ENCODE data around the gene RPL29.

The RPL29 gene

DNA sequence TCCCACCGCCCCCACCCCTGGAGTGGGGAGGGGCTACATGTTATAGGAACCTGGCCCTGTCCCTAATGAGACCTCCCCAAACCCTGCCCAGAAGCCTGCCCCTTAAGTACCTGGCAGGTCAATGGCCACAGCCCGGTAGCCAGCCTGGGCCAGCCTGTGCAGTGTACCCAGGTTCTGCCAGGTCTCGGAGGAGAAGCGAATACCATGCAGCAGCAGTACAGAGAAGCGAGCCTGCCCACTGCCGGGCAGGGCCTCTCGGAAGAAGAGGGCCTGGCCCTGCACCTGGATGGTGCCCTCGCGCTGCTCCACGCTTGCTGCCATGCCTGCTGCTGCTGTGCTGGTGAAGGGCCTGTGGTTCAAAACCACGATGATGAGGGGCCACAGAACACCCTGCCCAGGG is 24.3 kb downstream of the RPL29 start:
- ATAC-seq, result no peak
- Mint-ChIP-seq H3K4me3 (no peak overlapping the region), H3K27me3 (no peaks in the 10 kb centered on the region)

DNA sequence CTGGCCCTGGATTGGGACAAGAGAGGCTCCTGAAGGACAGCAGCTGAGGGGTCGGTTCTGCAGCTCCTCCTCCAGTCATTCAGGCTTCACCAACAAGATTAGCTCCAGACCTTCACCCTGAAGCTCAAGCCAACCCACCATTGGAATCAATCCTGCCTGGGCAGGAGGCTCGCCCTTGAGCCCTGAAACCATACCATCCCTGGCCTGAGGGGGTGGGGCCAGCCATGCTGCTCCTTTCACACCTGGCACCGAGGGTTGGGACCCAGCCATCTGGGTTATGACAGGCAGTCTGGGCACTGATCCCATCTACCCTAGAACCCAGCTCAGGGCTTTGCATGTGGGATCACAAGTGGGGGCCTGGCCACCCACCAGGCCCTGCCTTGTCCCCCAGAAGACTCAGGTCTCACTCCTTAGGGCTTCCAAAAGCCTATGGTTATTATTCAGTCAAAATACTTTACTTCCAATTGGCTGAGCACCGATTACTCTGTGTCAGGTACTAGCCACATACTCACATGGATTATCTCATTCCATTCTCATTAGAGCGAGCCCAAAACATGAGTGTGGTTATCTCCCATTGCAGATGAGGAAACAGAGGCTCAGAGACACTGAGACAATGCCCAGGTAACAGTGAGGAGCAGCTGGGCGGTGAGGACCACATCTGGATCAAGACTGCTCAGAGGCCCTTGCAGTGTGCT is 24.9 kb downstream of the RPL29 start:
- Mint-ChIP-seq H3K4me3 (no peak overlapping the region), H3K36me3 (ENCODE audit: low read depth) (peaks cover 8% of the 10 kb centered on the region), H3K27ac (no peak overlapping the region), H3K9me3 (no peaks in the 10 kb centered on the region), H3K4me1 (peaks cover 32% of the 10 kb centered on the region), H3K27me3 (no peaks in the 10 kb centered on the region)
- DNase-seq, result no peak
- no peak for ATAC-seq

More for the DNA sequence above, 24.3 kb downstream of the RPL29 start:
- Mint-ChIP-seq H3K36me3 (ENCODE audit: low read depth) (peaks cover 8% of the 10 kb centered on the region), H3K4me1 (peaks cover 35% of the 10 kb centered on the region), H3K27ac (no peak overlapping the region), H3K9me3 (no peaks in the 10 kb centered on the region)
- DNase-seq, result no peak

DNA sequence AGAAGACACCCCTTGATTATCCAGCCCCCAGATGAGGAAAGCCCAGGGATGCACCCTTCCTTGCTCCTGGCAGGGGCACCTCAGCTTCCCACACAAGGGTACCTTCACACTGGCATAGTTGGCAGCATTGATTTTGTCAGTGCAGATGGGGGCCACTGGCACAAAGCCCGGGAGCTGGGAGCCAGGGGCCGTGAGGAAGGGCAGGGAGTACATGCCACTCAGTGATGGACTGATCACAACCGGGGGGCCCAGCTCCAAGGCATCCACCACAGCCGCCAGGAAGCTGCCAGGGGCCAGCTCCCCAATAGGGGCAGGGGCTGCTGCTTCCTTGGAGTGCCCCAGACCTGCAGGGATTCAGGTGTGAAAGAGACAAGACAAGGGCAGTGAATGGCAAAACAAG is 25.9 kb downstream of the RPL29 start:
- no peaks in the 10 kb centered on the region for H3K27me3 Mint-ChIP-seq
- peaks cover 26% of the 10 kb centered on the region for H3K4me1 Mint-ChIP-seq
- no peaks in the 10 kb centered on the region for H3K9me3 Mint-ChIP-seq
- H3K27ac Mint-ChIP-seq, result no peak overlapping the region
- H3K4me3 Mint-ChIP-seq, result no peak overlapping the region
- DNase-seq, result no peak
- peaks cover 8% of the 10 kb centered on the region for H3K36me3 Mint-ChIP-seq (ENCODE audit: low read depth)
- ATAC-seq, result no peak

DNA sequence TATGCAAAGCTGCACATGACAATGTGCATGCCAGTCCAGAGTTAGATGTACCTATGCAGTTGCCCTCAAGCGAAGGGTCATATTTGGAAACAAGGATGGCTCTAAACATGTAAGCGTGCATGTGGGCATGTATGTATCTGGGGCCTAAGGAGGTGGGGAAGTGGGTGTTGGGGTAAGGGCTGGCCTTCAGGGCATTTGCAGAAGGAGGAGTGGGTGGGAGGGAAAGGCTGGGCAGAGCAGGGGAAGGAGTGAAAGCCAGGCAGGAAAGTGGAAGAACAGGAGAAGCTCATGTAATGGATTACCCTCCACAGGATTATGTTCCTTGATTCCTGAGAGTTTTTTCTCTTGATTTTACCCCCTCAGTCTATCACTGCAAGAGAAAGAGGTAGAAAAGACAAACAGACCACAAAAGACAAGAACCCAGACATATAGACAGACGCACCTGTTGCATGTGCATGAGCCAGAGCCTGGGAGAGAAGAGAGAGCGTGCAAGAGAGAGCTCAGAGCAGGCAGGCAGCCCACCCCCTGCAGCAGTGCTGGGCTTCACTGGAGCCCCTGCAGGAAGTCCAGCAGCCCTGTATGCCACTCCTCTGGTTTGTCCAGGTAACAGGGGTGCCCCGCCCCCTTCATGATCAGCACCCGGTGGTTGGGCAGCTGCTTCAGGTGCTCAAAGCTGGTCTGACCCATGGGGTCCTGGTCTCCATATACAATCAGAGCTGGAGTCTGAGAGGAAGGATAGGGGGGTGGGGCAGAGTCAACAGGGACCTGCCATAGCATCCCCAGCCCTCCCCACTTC is 26.6 kb downstream of the RPL29 start:
- H3K36me3 Mint-ChIP-seq (ENCODE audit: low read depth), result peaks cover 8% of the 10 kb centered on the region
- H3K27me3 Mint-ChIP-seq, result no peaks in the 10 kb centered on the region
- peak overlapping the region; percentile 46 for H3K4me3 Mint-ChIP-seq
- H3K9me3 Mint-ChIP-seq, result no peaks in the 10 kb centered on the region
- H3K4me1 Mint-ChIP-seq, result peaks cover 22% of the 10 kb centered on the region
- peak overlapping the region; percentile 26 for H3K27ac Mint-ChIP-seq
- no peak for ATAC-seq
- DNase-seq, result no peak

DNA sequence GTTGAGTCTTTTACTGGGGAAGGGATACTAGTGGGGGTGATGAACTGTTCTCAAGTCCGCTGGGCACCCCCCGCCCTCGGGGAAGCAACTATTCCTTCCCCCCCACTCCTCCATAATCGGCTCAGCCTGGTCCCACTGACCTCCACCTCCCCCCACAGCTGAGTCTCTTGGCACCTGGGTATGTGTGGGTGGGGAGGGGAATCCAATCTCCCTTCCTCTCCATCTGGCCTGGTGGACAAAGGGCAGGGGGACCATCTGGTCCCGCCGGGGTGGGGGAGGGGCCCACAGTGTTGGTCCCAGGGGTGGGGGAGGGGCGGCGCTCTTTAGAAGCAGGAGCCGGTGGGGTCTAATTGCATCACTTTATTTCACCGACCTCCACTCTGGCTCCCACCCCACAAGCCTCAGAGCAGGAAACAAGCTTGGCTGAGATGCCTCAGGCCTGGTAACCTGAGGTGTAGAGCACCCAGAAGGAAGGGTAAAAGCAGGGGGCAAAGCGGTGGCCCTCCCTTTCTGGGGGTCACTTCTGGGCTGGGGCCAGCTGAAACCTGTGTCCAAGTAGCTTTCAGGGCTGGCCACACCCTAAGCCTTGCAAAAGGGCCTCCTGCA is 27.4 kb downstream of the RPL29 start:
- ATAC-seq, result no peak
- H3K27ac Mint-ChIP-seq, result no peak overlapping the region
- no peaks in the 10 kb centered on the region for H3K27me3 Mint-ChIP-seq
- H3K4me3 Mint-ChIP-seq, result peak overlapping the region; percentile 69
- H3K4me1 Mint-ChIP-seq, result peaks cover 17% of the 10 kb centered on the region
- no peak for DNase-seq
- peaks cover 4% of the 10 kb centered on the region for H3K36me3 Mint-ChIP-seq (ENCODE audit: low read depth)
- H3K9me3 Mint-ChIP-seq, result no peaks in the 10 kb centered on the region

DNA sequence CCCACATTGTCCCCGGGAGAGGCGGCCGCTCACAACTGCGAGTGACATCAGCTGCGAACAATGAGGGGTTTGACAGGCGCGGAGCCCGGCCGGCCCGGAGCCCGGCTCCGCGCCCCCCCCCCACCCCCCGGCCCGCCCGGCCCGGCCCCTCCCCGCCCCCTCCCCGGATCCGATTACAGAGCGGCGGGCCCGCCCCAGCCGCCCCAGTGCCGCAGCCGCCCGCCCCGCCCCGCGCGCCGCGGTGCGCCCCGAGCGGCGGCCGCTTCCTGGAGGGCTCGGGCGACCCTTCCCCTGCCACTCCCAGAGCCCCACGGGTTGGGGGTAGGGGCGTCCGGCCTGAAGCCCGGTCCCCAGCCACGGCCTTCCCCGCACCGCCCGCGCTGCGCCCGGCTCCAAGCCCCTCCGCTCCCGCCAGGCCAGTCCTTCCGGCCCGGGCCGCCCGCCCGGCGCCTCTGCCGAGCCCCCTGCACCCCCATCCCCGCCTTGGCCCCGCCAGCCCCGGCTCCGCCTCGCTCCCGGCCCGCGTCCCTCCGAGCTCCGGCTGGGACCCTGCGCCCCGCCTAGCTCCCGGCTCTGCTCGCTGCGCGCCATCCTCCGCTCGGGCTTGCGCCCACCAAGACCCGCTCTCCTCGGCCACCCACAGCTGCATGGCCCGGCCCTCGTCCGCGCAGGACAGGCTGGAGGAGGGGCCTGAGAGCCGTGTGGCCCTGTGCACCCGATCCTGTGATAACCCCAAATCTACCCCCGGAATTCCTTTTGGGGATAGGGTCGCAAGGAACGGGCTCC is 28.1 kb downstream of the RPL29 start, which contains the start of gene PCBP4:
Gene PCBP4 (minus strand): TSS at position 71 of the 786 bp plus-strand sequence. CDS start 6,214 bp downstream, outside the sequence.
- Mint-ChIP-seq H3K27me3 (no peaks in the 10 kb centered on the region), H3K36me3 (ENCODE audit: low read depth) (peaks cover 4% of the 10 kb centered on the region), H3K4me1 (peaks cover 16% of the 10 kb centered on the region), H3K27ac (no peak within 1 kb of the TSS), H3K9me3 (no peaks in the 10 kb centered on the region), H3K4me3 (peak within 1 kb of the TSS; percentile 71)
- ATAC-seq, result peak; percentile 56
- DNase-seq, result no peak

DNA sequence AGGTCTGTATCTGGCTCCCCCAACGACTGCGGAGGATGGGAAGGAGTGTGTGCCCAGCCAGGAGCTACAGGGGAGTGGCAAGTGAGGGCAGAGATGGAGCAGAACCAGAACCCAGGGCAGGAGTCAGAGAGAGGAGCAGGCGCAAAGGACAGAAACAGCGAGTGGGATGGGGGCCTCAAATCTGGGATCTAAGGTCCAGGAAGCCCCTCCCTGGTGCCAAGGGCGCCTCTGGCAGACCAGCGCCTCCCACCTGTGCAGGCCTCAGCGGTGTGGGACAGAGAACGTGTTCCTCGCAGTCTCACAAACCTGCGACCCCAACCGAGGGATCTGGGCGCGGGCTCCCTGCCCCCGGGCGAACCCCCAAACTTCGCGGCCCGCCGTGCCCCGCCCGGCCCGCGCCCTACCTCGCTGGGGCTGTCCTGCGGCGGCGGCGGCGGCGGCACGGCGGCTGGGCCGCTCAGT is 28.7 kb downstream of the RPL29 start:
- Mint-ChIP-seq H3K4me3 (peak overlapping the region; percentile 71), H3K27me3 (no peaks in the 10 kb centered on the region), H3K4me1 (peaks cover 14% of the 10 kb centered on the region), H3K27ac (no peak overlapping the region), H3K9me3 (no peaks in the 10 kb centered on the region), H3K36me3 (ENCODE audit: low read depth) (peaks cover 4% of the 10 kb centered on the region)
- ATAC-seq (peak; percentile 7), DNase-seq (peak; percentile 43)

DNA sequence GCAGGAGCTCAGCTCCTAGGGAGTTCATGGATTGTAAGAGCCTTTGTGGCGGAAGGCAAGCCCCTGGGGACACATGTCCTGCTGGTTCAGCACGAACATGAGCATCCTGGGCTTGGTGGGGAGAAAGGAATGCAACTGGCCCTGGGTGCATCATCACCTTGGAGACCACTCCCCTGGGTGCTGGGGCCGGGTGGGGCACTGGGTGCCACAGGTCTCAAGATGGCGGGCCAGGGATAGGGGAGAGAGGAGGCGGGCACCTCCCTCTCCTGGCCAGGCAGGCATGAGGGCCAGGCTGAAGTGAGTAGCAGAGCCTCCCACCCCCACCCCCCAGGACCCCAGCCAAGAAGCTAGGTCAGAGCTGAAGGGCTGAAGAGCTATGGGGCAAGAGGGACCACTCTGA is 29.2 kb downstream of the RPL29 start:
- H3K36me3 Mint-ChIP-seq (ENCODE audit: low read depth), result peaks cover 4% of the 10 kb centered on the region
- peaks cover 14% of the 10 kb centered on the region for H3K4me1 Mint-ChIP-seq
- H3K4me3 Mint-ChIP-seq, result peak overlapping the region; percentile 71
- no peak for DNase-seq
- no peak for ATAC-seq
- no peak overlapping the region for H3K27ac Mint-ChIP-seq
- H3K9me3 Mint-ChIP-seq, result no peaks in the 10 kb centered on the region
- H3K27me3 Mint-ChIP-seq, result no peaks in the 10 kb centered on the region

DNA sequence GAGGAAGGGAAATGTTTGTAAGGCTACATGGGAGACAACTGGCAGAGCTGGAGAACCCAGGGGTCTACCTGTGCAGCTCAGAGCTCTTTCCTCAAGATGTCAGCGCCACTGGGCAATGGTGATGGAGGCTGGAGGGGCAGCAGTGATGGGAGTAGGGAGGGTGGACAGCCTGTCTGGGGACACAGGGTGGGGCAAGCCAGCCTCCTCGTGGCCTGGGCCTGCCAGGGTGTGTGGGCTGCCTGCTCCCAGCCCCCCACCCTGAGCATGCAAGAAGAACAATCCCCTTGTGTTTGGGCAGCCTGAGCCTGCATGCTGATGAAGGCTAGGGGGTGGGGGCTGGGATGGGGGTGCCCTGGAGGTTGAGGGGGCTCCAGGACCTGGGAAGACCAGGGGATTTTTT is 29.7 kb downstream of the RPL29 start:
- Mint-ChIP-seq H3K27ac (no peak overlapping the region), H3K27me3 (no peaks in the 10 kb centered on the region), H3K9me3 (no peaks in the 10 kb centered on the region), H3K36me3 (ENCODE audit: low read depth) (peaks cover 4% of the 10 kb centered on the region), H3K4me3 (peak overlapping the region; percentile 36), H3K4me1 (peaks cover 11% of the 10 kb centered on the region)
- no peak for ATAC-seq
- DNase-seq, result no peak

DNA sequence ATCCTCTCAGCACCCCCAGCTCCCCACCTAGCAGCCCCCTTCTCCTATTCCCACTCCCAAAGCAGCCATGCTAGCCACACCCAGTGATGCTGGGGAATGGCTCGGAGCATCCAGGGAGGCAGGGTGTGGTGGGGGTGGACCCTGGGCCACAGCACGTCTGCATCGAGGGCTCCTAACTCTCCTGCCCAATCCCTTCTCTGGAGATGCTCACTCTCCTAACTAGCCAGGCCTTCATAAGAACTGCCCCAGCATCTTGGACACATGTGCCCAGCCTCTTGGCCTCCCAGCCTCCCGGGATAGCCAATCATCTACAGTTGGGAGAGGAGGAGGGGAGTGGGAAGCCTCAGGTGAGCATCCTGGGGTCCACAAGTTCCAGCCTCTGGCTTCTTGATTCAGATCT is 31.2 kb downstream of the RPL29 start:
- no peak for DNase-seq
- Mint-ChIP-seq H3K9me3 (no peaks in the 10 kb centered on the region), H3K27ac (no peak overlapping the region), H3K27me3 (no peaks in the 10 kb centered on the region), H3K36me3 (ENCODE audit: low read depth) (peaks cover 4% of the 10 kb centered on the region), H3K4me1 (peaks cover 9% of the 10 kb centered on the region), H3K4me3 (no peak overlapping the region)
- no peak for ATAC-seq

DNA sequence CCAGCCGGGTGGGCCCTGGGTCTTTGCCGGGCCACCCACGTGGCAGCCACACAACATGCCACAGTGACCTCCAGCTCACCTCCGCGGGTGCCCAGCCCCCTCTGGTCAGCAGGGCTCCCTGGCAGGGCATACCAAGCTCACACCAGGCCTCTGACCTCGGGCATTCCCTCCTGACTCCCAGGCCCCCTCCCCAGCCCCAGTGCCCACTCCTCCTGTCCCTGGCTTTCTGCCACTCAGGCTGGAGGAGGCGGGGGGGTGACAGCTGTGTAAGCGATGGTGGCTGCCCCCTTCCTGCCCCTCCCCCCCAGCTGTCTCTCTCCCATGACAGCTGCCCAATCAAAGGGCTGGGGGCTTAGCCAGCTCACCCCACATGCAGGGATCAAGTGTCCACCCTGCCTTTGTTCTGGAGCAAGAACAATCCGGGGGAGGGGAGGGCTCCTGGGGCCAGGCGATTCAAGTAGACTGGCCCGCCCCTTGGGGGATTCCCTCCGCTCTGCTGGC is 31.7 kb downstream of the RPL29 start:
- H3K27me3 Mint-ChIP-seq, result no peaks in the 10 kb centered on the region
- no peaks in the 10 kb centered on the region for H3K9me3 Mint-ChIP-seq
- H3K36me3 Mint-ChIP-seq (ENCODE audit: low read depth), result peaks cover 3% of the 10 kb centered on the region
- no peak overlapping the region for H3K4me3 Mint-ChIP-seq
- no peak overlapping the region for H3K27ac Mint-ChIP-seq
- no peak for DNase-seq
- no peak for ATAC-seq
- H3K4me1 Mint-ChIP-seq, result peaks cover 7% of the 10 kb centered on the region

DNA sequence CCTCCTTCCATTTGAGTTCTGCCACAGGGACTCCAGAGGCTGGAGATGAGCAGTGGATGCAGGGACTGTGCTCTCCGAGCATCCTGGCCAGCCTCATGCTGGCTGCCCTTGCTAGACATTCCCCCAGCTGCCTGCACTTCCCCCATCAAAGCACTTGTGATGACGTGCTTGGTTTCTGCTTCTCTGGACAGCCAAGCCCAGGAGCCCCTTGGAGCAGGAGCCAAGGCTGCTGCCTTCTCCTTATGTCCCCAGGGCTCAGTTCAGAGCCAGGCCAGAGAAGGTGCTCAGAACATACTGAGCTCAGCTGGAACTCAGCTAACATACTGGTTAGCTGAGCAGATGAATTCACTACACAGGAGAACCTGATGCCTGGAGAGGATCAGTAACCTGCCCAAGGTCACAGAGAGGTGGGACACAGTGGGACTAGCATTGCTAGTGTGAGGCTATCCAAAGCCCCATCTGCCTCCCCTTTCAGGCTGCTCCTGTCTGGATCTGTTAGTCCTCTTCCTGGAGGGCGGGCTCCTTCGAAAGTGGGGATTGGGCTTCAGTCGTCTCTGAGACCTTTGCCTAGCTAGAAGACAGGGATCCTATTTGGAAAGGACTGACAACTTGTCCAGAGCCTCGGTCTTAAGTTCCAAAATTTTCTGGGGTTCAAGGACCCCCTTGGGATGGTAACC is 32.7 kb downstream of the RPL29 start:
- Mint-ChIP-seq H3K4me1 (peaks cover 3% of the 10 kb centered on the region), H3K27ac (no peak overlapping the region), H3K9me3 (no peaks in the 10 kb centered on the region), H3K27me3 (peaks cover 3% of the 10 kb centered on the region), H3K4me3 (no peak overlapping the region), H3K36me3 (ENCODE audit: low read depth) (no peaks in the 10 kb centered on the region)
- DNase-seq, result no peak
- ATAC-seq, result no peak

DNA sequence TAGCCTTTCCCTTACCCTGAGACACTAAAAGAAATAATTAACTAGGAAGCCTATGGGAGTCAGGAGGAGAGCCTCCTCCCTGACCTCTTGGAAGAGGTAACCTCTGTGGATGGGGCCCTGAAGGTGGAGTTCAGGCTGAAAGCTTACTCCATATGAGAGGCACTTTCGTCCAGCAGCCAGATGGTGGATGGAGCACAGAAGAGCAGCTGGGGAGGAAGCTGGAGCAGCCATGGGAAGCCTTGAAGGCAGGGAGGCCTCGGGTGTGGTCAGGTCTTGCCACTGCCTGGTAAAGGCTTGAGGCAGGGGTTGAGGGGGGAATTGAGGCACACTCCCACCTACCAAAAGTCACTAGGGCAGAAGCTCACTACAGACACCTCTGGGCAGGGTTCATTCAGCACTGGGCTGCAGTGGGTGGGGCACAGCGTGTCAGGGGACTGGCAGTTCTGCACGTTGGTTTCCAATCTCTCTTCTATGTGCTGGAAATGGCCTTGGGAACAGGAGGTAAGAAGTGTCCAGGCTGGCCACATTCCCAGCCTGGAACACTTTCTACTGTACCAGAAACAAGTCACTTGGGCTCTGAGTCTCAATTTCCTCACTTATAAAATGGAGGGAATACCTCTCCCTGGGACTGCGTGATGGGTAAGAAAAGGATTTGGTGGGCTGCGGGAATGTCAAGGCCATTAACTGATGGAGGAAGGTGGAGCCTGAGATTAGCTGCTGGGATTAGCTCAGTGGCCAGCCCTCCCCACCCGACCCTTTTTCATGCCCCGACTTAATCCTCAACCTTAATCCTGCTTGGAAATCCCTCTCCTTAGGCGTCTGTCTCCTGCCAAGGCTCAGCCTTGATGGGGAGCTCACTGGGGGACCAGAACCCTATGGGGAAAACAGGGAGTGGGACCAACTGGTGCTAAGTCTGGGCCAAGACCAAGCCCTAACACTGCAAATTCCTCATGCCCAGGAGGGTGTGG is 33.8 kb downstream of the RPL29 start:
- Mint-ChIP-seq H3K4me3 (no peak overlapping the region), H3K36me3 (ENCODE audit: low read depth) (no peaks in the 10 kb centered on the region), H3K27ac (no peak overlapping the region), H3K4me1 (peaks cover 3% of the 10 kb centered on the region), H3K27me3 (peaks cover 6% of the 10 kb centered on the region), H3K9me3 (no peaks in the 10 kb centered on the region)
- DNase-seq, result no peak
- no peak for ATAC-seq
